Nasal cavity respiratory epithelium epithelial cell of viscerocranial mucosa (primary cell): ENCODE measurements around the gene CBLN2. TPM values are rescaled to one million over a fixed set of nuclear protein-coding genes. Genes with fewer than 3 reads are reported as not detected.

Source experiments
- total RNA-seq: library from RNA; depleted of rRNA; stranded (reverse); fragments of >200 nt; gene quantifications from 2 replicates; pipeline ENCODE4 v1.2.3, GENCODE V29; 2014

CBLN2 gene
- not detected in 2 replicates for total RNA-seq

GRCh38 chr18:72544092-72544886 is at the start of gene CBLN2:
Gene CBLN2, minus strand, starts transcription at chr18:72544342. Its CDS starts 2,182 bp downstream, at chr18:72542160.

